Gastroesophageal sphincter (tissue), 4 donors: ENCODE results near the gene KPNA3. TPM values are rescaled to one million over a fixed set of nuclear protein-coding genes. Genes with fewer than 3 reads are reported as not detected.
"Not testable (repeated sequence)": the region's sequence is repeated elsewhere in the genome, so short reads cannot be mapped to it uniquely, and the experiment has no call there.

Experiments
- ATAC-seq: fragments of 150-250 bp; one replicate; pipeline ENCODE4 v1.9.1; 2016; ENCODE audit warnings: mild to moderate bottlenecking, moderate library complexity
- H3K27ac ChIP-seq, 4 donors: fragments of 200-600 bp; sonication (generic) in 3 of 4; 1 replicate in 3 of 4; 2 replicates in 1 of 4; pipeline ENCODE4 v1.5.1; 2016 to 2019
- H3K27me3 ChIP-seq: fragments of 200-600 bp; sonication (generic); one replicate; pipeline ENCODE4 v1.5.1; 2019
- H3K36me3 ChIP-seq, 2 donors: fragments of 200-600 bp; sonication (generic); one replicate each; pipeline ENCODE4 v1.5.1; 2019; ENCODE audit warnings: control low read depth in 1 of 2
- H3K4me1 ChIP-seq, 3 donors: fragments of 200-600 bp; sonication (generic); 1 replicate in 2 of 3; 2 replicates in 1 of 3; pipeline ENCODE4 v1.5.1; 2016 to 2019; ENCODE audit warnings: control low read depth in 2 of 3
- H3K4me3 ChIP-seq, 2 donors: fragments of 200-600 bp; sonication (generic); one replicate each; pipeline ENCODE4 v1.5.1; 2019; ENCODE audit warnings: mild to moderate bottlenecking in 1 of 2, moderate library complexity in 1 of 2
- H3K9me3 ChIP-seq, 3 donors: fragments of 200-600 bp; sonication (generic); one replicate each; pipeline ENCODE4 v1.5.1; 2017 to 2019; ENCODE audit warnings: control low read depth in 2 of 3
- CTCF ChIP-seq, 4 experiments: fragments of 200-600 bp in 2 of 4; fragments of 450-650 bp in 2 of 4; sonication (generic) in 1 of 4; IDR thresholded peaks; one replicate each; pipeline ENCODE4 v1.5.1; 2017 to 2019; ENCODE audit warnings: antibody characterized with exemption in 4 of 4, mild to moderate bottlenecking in 2 of 4, moderate library complexity in 2 of 4
- EP300 ChIP-seq: sonication (generic); formaldehyde crosslinking; IDR thresholded peaks from one replicate; pipeline ENCODE4 v1.6.1; 2017; ENCODE audit warnings: antibody characterized with exemption, mild to moderate bottlenecking
- POLR2A ChIP-seq, 2 donors: fragments of 450-650 bp; IDR thresholded peaks; one replicate each; pipeline ENCODE4 v1.6.1; 2017; ENCODE audit warnings: antibody characterized with exemption in 2 of 2, mild to moderate bottlenecking in 2 of 2, moderate library complexity in 1 of 2
- POLR2AphosphoS5 ChIP-seq: sonication (generic); formaldehyde crosslinking; IDR thresholded peaks from one replicate; pipeline ENCODE4 v1.6.1; 2017; ENCODE audit warnings: antibody characterized with exemption
- WGBS, 2 donors: methylation state at CpG; one replicate each; pipeline ENCODE4 v1.1.5; 2018; ENCODE audit warnings: low coverage in 1 of 2; 5-methylcytosine and 5-hydroxymethylcytosine counted together
- total RNA-seq, 4 donors: library from RNA; depleted of rRNA; stranded (reverse); fragments of >200 nt; gene quantifications; one replicate each; pipeline ENCODE4 v1.1.0, GENCODE V29; 2016

The KPNA3 gene
- total RNA-seq, 4 donors from 2014 or later: 41.2 to 67.5 (median 55.8) TPM

GRCh38 chr13:49776871-49777270 is 15.6 kb downstream of the KPNA3 start:
- H3K4me1 ChIP-seq: peaks cover 0 to 57% (median 2%) of the 10 kb centered on the region in 3 donors

GRCh38 chr13:49774376-49775005 is 18.0 kb downstream of the KPNA3 start:
- H3K4me3 ChIP-seq: no peak overlapping the region
- H3K27ac ChIP-seq: no peak overlapping the region
- TF ChIP-seq EP300 (no peak), POLR2A (IDR thresholded peaks at IDR 0.05) (no peak), POLR2AphosphoS5 (no peak), CTCF (IDR thresholded peaks at IDR 0.05) (no peak)
- WGBS, 2 donors: 75 to 90% methylated on average over 2 of the region's 2 CpGs
- H3K9me3 ChIP-seq: no peaks in the 10 kb centered on the region
- no peaks in the 10 kb centered on the region for H3K27me3 ChIP-seq
- H3K36me3 ChIP-seq: no peaks in the 10 kb centered on the region
- no peak for ATAC-seq
- H3K4me1 ChIP-seq: peaks cover 0 to 39% (median 0%) of the 10 kb centered on the region in 3 donors

More at GRCh38 chr13:49776871-49777270, 15.6 kb downstream of the KPNA3 start:
- no peak for TF ChIP-seq CTCF (IDR thresholded peaks at IDR 0.05)
- TF ChIP-seq POLR2AphosphoS5: no peak
- no peak for TF ChIP-seq EP300
- TF ChIP-seq POLR2A (IDR thresholded peaks at IDR 0.05): no peak
- ATAC-seq: no peak
- Histone ChIP-seq H3K27ac (no peak overlapping the region), H3K27me3 (no peaks in the 10 kb centered on the region), H3K4me3 (no peak overlapping the region), H3K9me3 (no peaks in the 10 kb centered on the region), H3K36me3 (no peaks in the 10 kb centered on the region)

GRCh38 chr13:49772828-49773227 is 19.7 kb downstream of the KPNA3 start:
- Histone ChIP-seq H3K27ac (no peak overlapping the region), H3K4me3 (no peak overlapping the region), H3K27me3 (no peaks in the 10 kb centered on the region), H3K9me3 (no peaks in the 10 kb centered on the region), H3K36me3 (no peaks in the 10 kb centered on the region), H3K4me1 (peaks cover 0 to 31% (median 0%) of the 10 kb centered on the region in 3 donors)
- 79 to 86% methylated on average over 2 of the region's 2 CpGs for WGBS, 2 donors
- no peak for TF ChIP-seq CTCF (IDR thresholded peaks at IDR 0.05)
- TF ChIP-seq EP300: no peak
- TF ChIP-seq POLR2A (IDR thresholded peaks at IDR 0.05): no peak
- TF ChIP-seq POLR2AphosphoS5: no peak
- ATAC-seq: no peak

GRCh38 chr13:49761811-49762210 is 30.7 kb downstream of the KPNA3 start:
- ATAC-seq, H3K36me3 ChIP-seq, H3K27ac ChIP-seq, H3K9me3 ChIP-seq, H3K4me1 ChIP-seq, H3K4me3 ChIP-seq, H3K27me3 ChIP-seq: not testable (repeated sequence)
- WGBS, 2 donors: no CpG with 5 or more reads among the region's 32 CpGs

GRCh38 chr13:49760558-49760957 is 31.9 kb downstream of the KPNA3 start:
- no peaks in the 10 kb centered on the region for H3K9me3 ChIP-seq
- no peaks in the 10 kb centered on the region for H3K36me3 ChIP-seq
- H3K27me3 ChIP-seq: no peaks in the 10 kb centered on the region
- no peak overlapping the region for H3K4me3 ChIP-seq
- TF ChIP-seq CTCF (IDR thresholded peaks at IDR 0.05) (no peak), POLR2A (IDR thresholded peaks at IDR 0.05) (no peak), EP300 (no peak), POLR2AphosphoS5 (no peak)
- H3K4me1 ChIP-seq: no peaks in the 10 kb centered on the region
- H3K27ac ChIP-seq: no peak overlapping the region
- WGBS, 2 donors: 90 to 98% methylated on average over 2 to 5 of the region's 5 CpGs
- no peak for ATAC-seq
